DOHH2 (cell line): ENCODE results near the gene TPRA1.
A peak's percentile ranks its signal among the peaks of the same experiment; 100 is the strongest.

Source experiments
- H3F3A ChIP-seq: fragments of 200-600 bp; sonication (generic), shearing (Covaris generic); 2 replicates; pipeline ENCODE4 v1.6.0; 2016; ENCODE audit warnings: antibody characterized with exemption, mild to moderate bottlenecking; ENCODE audit not compliant: control insufficient read depth, insufficient read depth
- H3K27ac ChIP-seq: fragments of 200-600 bp; sonication (generic); 2 replicates; pipeline ENCODE4 v1.5.1; 2014; ENCODE audit warnings: low read depth, mild to moderate bottlenecking, low read length, moderate library complexity
- H3K27me3 ChIP-seq: fragments of 200-600 bp; sonication (generic); 2 replicates; pipeline ENCODE4 v1.6.1; 2014; ENCODE audit warnings: mild to moderate bottlenecking, low read length, mixed read lengths; ENCODE audit not compliant: control insufficient read depth
- H3K36me3 ChIP-seq: fragments of 200-600 bp; sonication (generic); 2 replicates; pipeline ENCODE4 v1.6.1; 2014; ENCODE audit warnings: mild to moderate bottlenecking, low read length, moderate library complexity, mixed read lengths; ENCODE audit not compliant: control insufficient read depth
- H3K4me1 ChIP-seq: fragments of 200-600 bp; sonication (generic); 2 replicates; pipeline ENCODE4 v1.6.1; 2014; ENCODE audit warnings: mild to moderate bottlenecking, low read length, mixed read lengths; ENCODE audit not compliant: control insufficient read depth
- H3K4me2 ChIP-seq: fragments of 200-600 bp; sonication (generic); 2 replicates; pipeline ENCODE4 v1.6.0; 2014; ENCODE audit warnings: mild to moderate bottlenecking, low read length, moderate library complexity
- H3K4me3 ChIP-seq: fragments of 200-600 bp; sonication (generic); 2 replicates; pipeline ENCODE4 v1.5.1; 2014; ENCODE audit warnings: mild to moderate bottlenecking, low read length, mixed read lengths
- H3K79me2 ChIP-seq: fragments of 200-600 bp; sonication (generic); 2 replicates; pipeline ENCODE4 v1.6.1; 2014; ENCODE audit warnings: mild to moderate bottlenecking, low read length, mixed read lengths; ENCODE audit not compliant: control insufficient read depth
- H3K9me2 ChIP-seq: fragments of 200-600 bp; sonication (generic); replicated peaks from 2 replicates; pipeline ENCODE4 v1.6.1; 2014; ENCODE audit warnings: mild to moderate bottlenecking, low read length, mixed read lengths; ENCODE audit not compliant: control insufficient read depth
- H3K9me3 ChIP-seq: fragments of 200-600 bp; sonication (generic); 2 replicates; pipeline ENCODE4 v1.6.1; 2014; ENCODE audit warnings: antibody characterized with exemption, low read length, mixed read lengths; ENCODE audit not compliant: control insufficient read depth, insufficient read depth
- H4K20me1 ChIP-seq: fragments of 200-600 bp; sonication (generic); 2 replicates; pipeline ENCODE4 v1.6.0; 2014; ENCODE audit warnings: low read depth, mild to moderate bottlenecking, antibody characterized with exemption, low read length, moderate library complexity; ENCODE audit not compliant: control insufficient read depth, insufficient read depth
- EZH2phosphoT487 ChIP-seq: fragments of 200-600 bp; sonication (generic); IDR thresholded peaks from 2 replicates; pipeline ENCODE4 v1.6.1; 2017; ENCODE audit warnings: borderline replicate concordance, mild to moderate bottlenecking, antibody characterized with exemption, low read length, moderate library complexity, mixed read lengths
- TF ChIP-seq, protein P1 (sequence below): fragments of 200-600 bp; sonication (generic); IDR thresholded peaks from one replicate; pipeline ENCODE4 v1.5.1; 2014; ENCODE audit warnings: antibody characterized with exemption, mild to moderate bottlenecking, low read depth, low read length; ENCODE audit not compliant: poor library complexity, severe bottlenecking

TPRA1 gene

DNA sequence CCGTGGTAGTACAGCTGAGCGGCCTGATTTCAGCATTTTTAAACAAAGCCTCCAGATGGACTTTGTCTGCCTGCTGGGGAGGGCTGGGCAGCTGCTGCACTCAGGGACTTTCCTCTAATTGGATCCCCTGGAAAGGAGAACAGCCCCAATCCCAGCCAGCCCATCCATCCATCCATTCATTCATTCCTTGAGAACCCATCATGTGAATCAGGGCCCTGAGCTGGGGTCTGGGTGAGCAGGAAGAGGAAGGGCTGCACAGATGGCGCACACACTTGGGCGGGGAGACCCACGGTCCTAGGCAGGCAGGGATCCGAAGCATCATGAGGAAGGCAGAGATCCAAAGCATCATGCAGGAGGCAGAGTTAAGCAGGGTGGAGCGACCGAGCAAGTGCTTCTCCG, 45.7 kb downstream of the TPRA1 start:
- Histone ChIP-seq H3K27me3 (peaks cover 14% of the 10 kb centered on the region), H3K36me3 (no peaks in the 10 kb centered on the region), H3K27ac (no peak overlapping the region), H3K4me2 (no peak overlapping the region), H3F3A (no peaks in the 10 kb centered on the region), H3K9me2 (no peaks in the 10 kb centered on the region), H3K4me3 (no peak overlapping the region), H3K4me1 (peaks cover 4% of the 10 kb centered on the region), H4K20me1 (no peaks in the 10 kb centered on the region), H3K79me2 (no peaks in the 10 kb centered on the region), H3K9me3 (no peaks in the 10 kb centered on the region)
- TF ChIP-seq, protein P1, sequence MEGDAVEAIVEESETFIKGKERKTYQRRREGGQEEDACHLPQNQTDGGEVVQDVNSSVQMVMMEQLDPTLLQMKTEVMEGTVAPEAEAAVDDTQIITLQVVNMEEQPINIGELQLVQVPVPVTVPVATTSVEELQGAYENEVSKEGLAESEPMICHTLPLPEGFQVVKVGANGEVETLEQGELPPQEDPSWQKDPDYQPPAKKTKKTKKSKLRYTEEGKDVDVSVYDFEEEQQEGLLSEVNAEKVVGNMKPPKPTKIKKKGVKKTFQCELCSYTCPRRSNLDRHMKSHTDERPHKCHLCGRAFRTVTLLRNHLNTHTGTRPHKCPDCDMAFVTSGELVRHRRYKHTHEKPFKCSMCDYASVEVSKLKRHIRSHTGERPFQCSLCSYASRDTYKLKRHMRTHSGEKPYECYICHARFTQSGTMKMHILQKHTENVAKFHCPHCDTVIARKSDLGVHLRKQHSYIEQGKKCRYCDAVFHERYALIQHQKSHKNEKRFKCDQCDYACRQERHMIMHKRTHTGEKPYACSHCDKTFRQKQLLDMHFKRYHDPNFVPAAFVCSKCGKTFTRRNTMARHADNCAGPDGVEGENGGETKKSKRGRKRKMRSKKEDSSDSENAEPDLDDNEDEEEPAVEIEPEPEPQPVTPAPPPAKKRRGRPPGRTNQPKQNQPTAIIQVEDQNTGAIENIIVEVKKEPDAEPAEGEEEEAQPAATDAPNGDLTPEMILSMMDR, result no peak
- no peak for TF ChIP-seq EZH2phosphoT487

DNA sequence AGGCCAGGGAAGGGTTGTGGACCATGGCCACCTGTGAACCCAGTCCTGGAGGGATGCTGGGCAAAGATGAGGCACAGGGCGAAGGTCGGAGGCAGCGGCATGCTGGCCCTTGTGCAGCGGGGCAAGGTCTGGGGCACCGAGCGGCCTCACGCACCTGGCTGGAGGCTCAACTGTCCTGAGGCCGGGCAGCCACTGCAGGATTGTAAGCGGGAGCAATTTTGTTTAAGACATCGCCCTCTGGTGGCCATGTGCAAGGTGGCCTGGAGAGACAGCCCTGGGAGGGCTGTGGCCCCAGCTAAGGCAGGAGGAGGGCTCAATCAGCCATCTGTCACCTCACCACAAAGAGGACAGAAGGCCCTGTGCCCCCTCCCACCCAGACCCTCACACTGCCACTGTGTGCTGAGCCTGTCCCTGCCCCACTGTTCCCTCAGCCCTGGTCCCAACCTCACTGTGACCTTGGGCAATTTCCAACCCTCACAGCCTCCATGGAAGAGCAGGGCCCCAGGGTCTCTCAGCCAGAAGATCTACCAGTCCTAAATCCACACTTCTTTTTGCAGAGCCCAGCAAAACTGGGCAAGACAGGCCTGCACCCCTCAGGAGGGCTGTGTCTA, 46.2 kb downstream of the TPRA1 start:
- Histone ChIP-seq H3K9me2 (no peaks in the 10 kb centered on the region), H3K4me3 (no peak overlapping the region), H3K27ac (no peak overlapping the region), H3K36me3 (no peaks in the 10 kb centered on the region), H3F3A (no peaks in the 10 kb centered on the region), H3K27me3 (peaks cover 16% of the 10 kb centered on the region), H3K9me3 (no peaks in the 10 kb centered on the region), H3K79me2 (no peaks in the 10 kb centered on the region), H3K4me2 (no peak overlapping the region), H4K20me1 (no peaks in the 10 kb centered on the region; the same call in 1 of the 2 replicates), H3K4me1 (peaks cover 4% of the 10 kb centered on the region)
- TF ChIP-seq, protein P1, result peak; percentile 88
- no peak for TF ChIP-seq EZH2phosphoT487

DNA sequence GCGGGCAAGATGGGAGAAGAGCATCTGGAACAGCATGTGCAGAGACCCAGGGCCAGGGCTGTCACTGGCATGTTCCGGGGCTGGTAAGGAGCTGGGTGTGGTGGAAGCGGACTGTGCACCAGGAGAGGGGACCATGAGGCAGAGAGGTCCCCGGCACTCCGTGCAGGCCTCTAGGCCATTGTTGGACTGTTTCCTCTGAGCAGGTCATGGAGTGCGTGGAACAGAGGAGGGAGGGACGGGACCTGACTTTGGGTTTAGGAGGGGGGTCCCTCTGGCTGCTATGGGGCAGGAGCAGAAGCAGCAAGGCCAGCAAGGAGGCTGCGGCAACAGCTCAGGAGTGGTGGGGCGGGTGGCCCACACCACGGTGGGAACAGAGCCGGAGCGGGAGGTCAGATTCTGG, 47.1 kb downstream of the TPRA1 start:
- no peaks in the 10 kb centered on the region; the same call in 1 of the 2 replicates for H4K20me1 ChIP-seq
- H3K4me2 ChIP-seq, result no peak overlapping the region
- no peak overlapping the region for H3K4me3 ChIP-seq
- TF ChIP-seq, protein P1, result no peak
- TF ChIP-seq EZH2phosphoT487, result no peak
- no peaks in the 10 kb centered on the region for H3K9me3 ChIP-seq
- H3K27ac ChIP-seq, result no peak overlapping the region
- H3K79me2 ChIP-seq, result no peaks in the 10 kb centered on the region
- H3K27me3 ChIP-seq, result peaks cover 16% of the 10 kb centered on the region
- H3F3A ChIP-seq, result no peaks in the 10 kb centered on the region
- H3K9me2 ChIP-seq, result no peaks in the 10 kb centered on the region
- H3K36me3 ChIP-seq, result no peaks in the 10 kb centered on the region
- peaks cover 4% of the 10 kb centered on the region for H3K4me1 ChIP-seq
